GM19240 (cell line): ENCODE measurements around the gene FRYL.

Source experiments
- DNase-seq: peaks from one replicate; pipeline ENCODE4 v3.0.0; 2011; ENCODE audit warnings: low spot score; ENCODE audit not compliant: insufficient read length

The FRYL gene

DNA sequence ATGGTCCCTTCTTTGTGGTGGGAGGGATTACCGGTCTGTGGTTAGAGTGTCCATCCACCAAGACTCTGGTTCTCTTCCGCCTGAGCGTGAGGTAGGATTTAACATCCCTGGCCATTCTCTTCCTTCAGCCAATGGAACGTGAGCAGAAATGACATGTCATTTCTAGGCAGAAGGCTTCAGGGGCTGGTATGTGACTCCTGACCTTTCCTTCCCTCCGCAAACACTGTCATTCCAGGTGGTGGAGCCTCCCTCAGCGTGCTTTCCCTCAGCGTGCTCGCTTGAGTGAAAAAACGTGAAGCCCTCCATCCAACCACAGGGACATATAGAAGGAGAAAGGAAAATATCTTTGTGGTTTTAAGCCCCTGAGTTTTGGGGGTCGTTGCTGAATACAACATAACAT lies 330.9 kb downstream of the FRYL start:
- no peak for DNase-seq
